NB4 (cell line): ENCODE results near the gene GDI2.

Source experiments
- CTCF ChIP-seq: IDR thresholded peaks from one replicate; pipeline ENCODE4 v1.5.1; 2012; ENCODE audit warnings: low read depth, low read length
- MAX ChIP-seq: IDR thresholded peaks from 2 replicates; pipeline ENCODE4 v1.6.1; 2011; ENCODE audit warnings: low read depth, low read length

- TF ChIP-seq CTCF (no peak), MAX (no peak)
These were observed 47.0 kb downstream of the GDI2 start for GRCh38 chr10:5766189-5766588.
